ENCODE data around the gene FUT7. TPM values are rescaled to one million over a fixed set of nuclear protein-coding genes. Genes with fewer than 3 reads are reported as not detected.

The FUT7 gene
- total and polyA plus RNA-seq, 2 of the 8 experiments (the other 6 are each of a cell fraction or from before 2014, with no cell fraction given), result not detected

GRCh38 chr9:137016436-137016835, 15.5 kb downstream of the FUT7 start:
- no peak overlapping the region for H2BK15ac ChIP-seq (ENCODE audit: low read length)
- no peak overlapping the region for H4K8ac ChIP-seq (ENCODE audit: extremely low read depth, insufficient read depth, low read length)
- no peak overlapping the region for H2BK120ac ChIP-seq (replicated peaks; ENCODE audit: low read depth, low read length)
- no peak for TF ChIP-seq PHF8 (conservative IDR thresholded peaks at IDR 0.05; ENCODE audit: low read depth, low read length)
- TF ChIP-seq JUN (IDR thresholded peaks at IDR 0.05; ENCODE audit: low read depth, low read length), result no peak
- TF ChIP-seq MAX (IDR thresholded peaks at IDR 0.05), result no peak
- TF ChIP-seq MAFK (IDR thresholded peaks at IDR 0.05; ENCODE audit: low read depth, low read length), result no peak
- no peak for TF ChIP-seq EP300 (IDR thresholded peaks at IDR 0.05; ENCODE audit: borderline replicate concordance in 1 of 2, low read depth in 2 of 2, low read length in 2 of 2)
- H2AFZ ChIP-seq (ENCODE audit: low read length), result no peak overlapping the region
- H3K79me2 ChIP-seq (ENCODE audit: control insufficient read depth in 1 of 2, insufficient read depth in 2 of 2, low read length in 2 of 2), result no peaks in the 10 kb centered on the region
- H4K5ac ChIP-seq (ENCODE audit: insufficient read length, low read depth, low read length), result no peak overlapping the region
- H3K27ac ChIP-seq (ENCODE audit: low read depth, low read length), result no peak overlapping the region
- H2AK5ac ChIP-seq (ENCODE audit: low read depth, low read length), result no peak overlapping the region
- H2BK20ac ChIP-seq (ENCODE audit: low read length), result no peak overlapping the region
- CTCF ChIA-PET (ENCODE audit: partially characterized antibody), result interaction anchor here (0.8 to 7.2 kb wide), 5 partner anchors 14 to 69 kb away, joined by 3 to 54 read pairs (median 6); partner anchors contain the start of genes ABCA2 and FUT7
- no peak overlapping the region for H3K4ac ChIP-seq (replicated peaks; ENCODE audit: insufficient read length, low read depth, low read length)
- H3K56ac ChIP-seq (replicated peaks; ENCODE audit: insufficient read length, low read depth, low read length), result no peak overlapping the region
- no peak overlapping the region for H3K9ac ChIP-seq (replicated peaks in 1 of 4; ENCODE audit: extremely low read depth in 1 of 4, low read depth in 3 of 4, low read length in 3 of 4)
- no peak overlapping the region for H2BK5ac ChIP-seq (ENCODE audit: low read depth, low read length)
- H3K14ac ChIP-seq (ENCODE audit: insufficient read length), result no peak overlapping the region
- H4K20me1 ChIP-seq (replicated peaks in 1 of 2; ENCODE audit: control insufficient read depth in 1 of 2, insufficient read depth in 2 of 2, low read length in 2 of 2), result peaks cover 0 to 2% of the 10 kb centered on the region in 2 experiments
- no peak overlapping the region for H4K91ac ChIP-seq (replicated peaks; ENCODE audit: insufficient read length, low read length)
- H3K4me3 ChIP-seq (ENCODE audit: extremely low read depth in 1 of 4, insufficient read depth in 2 of 4, low read depth in 3 of 4, low read length in 4 of 4), result no peak overlapping the region
- no peak overlapping the region for H3K4me2 ChIP-seq (ENCODE audit: insufficient read depth in 1 of 2, low read depth in 2 of 2, low read length in 2 of 2)
- no peaks in the 10 kb centered on the region for H3K79me1 ChIP-seq (ENCODE audit: low read depth, low read length)
- FAIRE-seq (no peak), DNase-seq (ENCODE audit: low read depth in 1 of 2, low spot score in 2 of 2) (no peak)
- H3K27me3 ChIP-seq (replicated peaks in 1 of 4; ENCODE audit: control insufficient read depth in 3 of 4, extremely low read depth in 1 of 4, insufficient read depth in 3 of 4, low read length in 3 of 4), result no peaks in the 10 kb centered on the region; a peak in 1 of 7 replicates
- H3K23me2 ChIP-seq (ENCODE audit: low read depth, low read length), result no peaks in the 10 kb centered on the region; the same call in 1 of the 2 replicates
- WGBS, 2 experiments (ENCODE audit: extremely low coverage in 1 of 2, insufficient coverage in 1 of 2, insufficient read length in 1 of 2, insufficient replicate concordance in 2 of 2, low coverage in 1 of 2, low lambda C conversion rate in 2 of 2, missing lambda C conversion rate in 1 of 2), result 84% methylated on average over 11 of the region's 16 CpGs; no CpG with 5 or more reads in 1 of the 2 experiments
- peaks cover 0 to 27% of the 10 kb centered on the region in 2 experiments; a peak in 2 of 4 replicates for H3K9me3 ChIP-seq (ENCODE audit: insufficient read depth in 2 of 2, low read depth in 1 of 2, low read length in 1 of 2)
- no peak overlapping the region for H3K23ac ChIP-seq (ENCODE audit: insufficient read length)
- H3K36me3 ChIP-seq (ENCODE audit: control insufficient read depth in 2 of 4, insufficient read depth in 4 of 4, low read length in 3 of 4), result peaks cover 0 to 13% (median 0%) of the 10 kb centered on the region in 4 experiments; a peak in 1 of 8 replicates
- POLR2A ChIA-PET (ENCODE audit: partially characterized antibody), result no interaction called here
- no peak overlapping the region for H3K18ac ChIP-seq (ENCODE audit: extremely low read depth, low read length)
- H3K4me1 ChIP-seq (replicated peaks in 1 of 4; ENCODE audit: control insufficient read depth in 3 of 4, insufficient read depth in 4 of 4, low read length in 3 of 4), result peaks cover 0 to 7% (median under 1%) of the 10 kb centered on the region in 4 experiments; a peak in 2 of 7 replicates
- no peak overlapping the region for H2BK12ac ChIP-seq (ENCODE audit: low read depth, low read length)
